H9 (cell line): Measurements from ENCODE around the gene TIAM1. TPM values are rescaled to one million over a fixed set of nuclear protein-coding genes. Genes with fewer than 3 reads are reported as not detected.

ENCODE experiments used
- DNase-seq: peaks from one replicate; pipeline ENCODE4 v3.0.0-alpha.2; 2017
- H2AFZ ChIP-seq: one replicate; pipeline ENCODE4 v1.6.1; 2013; ENCODE audit warnings: mild to moderate bottlenecking, low read length, control low read depth, moderate library complexity
- H2AK5ac ChIP-seq: 2 replicates; pipeline ENCODE4 v1.6.1; 2013; ENCODE audit warnings: low read length, control low read depth, mixed read lengths; ENCODE audit not compliant: insufficient read length
- H2BK120ac ChIP-seq: one replicate; pipeline ENCODE4 v1.6.1; 2013; ENCODE audit warnings: low read depth, mild to moderate bottlenecking, low read length, control low read depth, inconsistent platforms; ENCODE audit not compliant: poor library complexity, severe bottlenecking
- H2BK12ac ChIP-seq: 2 replicates; pipeline ENCODE4 v1.6.1; 2013; ENCODE audit warnings: low read length, control low read depth, mixed read lengths, low read depth; ENCODE audit not compliant: insufficient read length
- H2BK15ac ChIP-seq: 2 replicates; pipeline ENCODE4 v1.6.1; 2013; ENCODE audit warnings: low read depth, low read length, control low read depth
- H2BK20ac ChIP-seq: one replicate; pipeline ENCODE4 v1.6.1; 2013; ENCODE audit warnings: low read depth, mild to moderate bottlenecking, low read length, control low read depth, inconsistent platforms; ENCODE audit not compliant: poor library complexity, severe bottlenecking
- H2BK5ac ChIP-seq: 2 replicates; pipeline ENCODE4 v1.6.1; 2013; ENCODE audit warnings: low read length, control low read depth, mixed read lengths; ENCODE audit not compliant: insufficient read length
- H3K14ac ChIP-seq: 2 replicates; pipeline ENCODE4 v1.6.1; 2013; ENCODE audit warnings: low read length, control low read depth; ENCODE audit not compliant: insufficient read depth
- H3K18ac ChIP-seq: 2 replicates; pipeline ENCODE4 v1.6.1; 2013; ENCODE audit warnings: low read depth, mild to moderate bottlenecking, mixed read lengths, low read length, control low read depth; ENCODE audit not compliant: insufficient read length
- H3K23ac ChIP-seq: 2 replicates; pipeline ENCODE4 v1.6.1; 2013; ENCODE audit warnings: low read length, control low read depth, mixed read lengths, low read depth; ENCODE audit not compliant: insufficient read length
- H3K23me2 ChIP-seq: 2 replicates; pipeline ENCODE4 v1.6.1; 2013; ENCODE audit warnings: low read depth, mild to moderate bottlenecking, mixed read lengths, low read length, control low read depth; ENCODE audit not compliant: insufficient read length, poor library complexity, severe bottlenecking
- H3K27ac ChIP-seq: 2 replicates; pipeline ENCODE4 v1.5.1; 2013; ENCODE audit warnings: low read length, control low read depth, mixed read lengths, low read depth; ENCODE audit not compliant: insufficient read length
- H3K27me3 ChIP-seq: 2 replicates; pipeline ENCODE4 v1.6.1; 2013; ENCODE audit warnings: low read length, control low read depth, inconsistent platforms; ENCODE audit not compliant: insufficient read depth
- H3K4ac ChIP-seq: 2 replicates; pipeline ENCODE4 v1.6.1; 2013; ENCODE audit warnings: low read depth, mild to moderate bottlenecking, control low read depth, inconsistent platforms, low read length, moderate library complexity
- H3K4me1 ChIP-seq: 2 replicates; pipeline ENCODE4 v1.6.1; 2013; ENCODE audit warnings: low read length, control low read depth, inconsistent platforms; ENCODE audit not compliant: insufficient read depth
- H3K4me2 ChIP-seq: 2 replicates; pipeline ENCODE4 v1.6.1; 2013; ENCODE audit warnings: low read length, control low read depth, mixed read lengths; ENCODE audit not compliant: insufficient read length, insufficient read depth
- H3K56ac ChIP-seq: 2 replicates; pipeline ENCODE4 v1.6.1; 2013; ENCODE audit warnings: low read depth, mild to moderate bottlenecking, mixed read lengths, low read length, control low read depth; ENCODE audit not compliant: insufficient read length
- H3K79me1 ChIP-seq: 2 replicates; pipeline ENCODE4 v1.6.1; 2013; ENCODE audit warnings: low read depth, mild to moderate bottlenecking, moderate library complexity, low read length, control low read depth, inconsistent platforms; ENCODE audit not compliant: insufficient read depth, poor library complexity, severe bottlenecking
- H3K79me2 ChIP-seq: 2 replicates; pipeline ENCODE4 v1.6.1; 2013; ENCODE audit warnings: low read length, control low read depth, inconsistent platforms; ENCODE audit not compliant: insufficient read depth
- H3K9ac ChIP-seq: 2 replicates; pipeline ENCODE4 v1.6.1; 2013; ENCODE audit warnings: low read length, control low read depth, mixed read lengths; ENCODE audit not compliant: insufficient read length; ENCODE audit errors: extremely low read depth
- H3K9me3 ChIP-seq: one replicate; pipeline ENCODE4 v1.6.1; 2013; ENCODE audit warnings: low read depth, low read length, inconsistent platforms; ENCODE audit not compliant: control insufficient read depth
- H3T11ph ChIP-seq: one replicate; pipeline ENCODE4 v1.6.1; 2013; ENCODE audit warnings: mild to moderate bottlenecking, low read length, control low read depth, inconsistent platforms
- H4K20me1 ChIP-seq: one replicate; pipeline ENCODE4 v1.6.1; 2013; ENCODE audit not compliant: control insufficient read depth, insufficient read length, insufficient read depth
- H4K5ac ChIP-seq: 2 replicates; pipeline ENCODE4 v1.6.1; 2013; ENCODE audit warnings: low read depth, mild to moderate bottlenecking, mixed read lengths, low read length, control low read depth; ENCODE audit not compliant: insufficient read length
- H4K8ac ChIP-seq: replicated peaks from 2 replicates; pipeline ENCODE4 v1.6.1; 2013; ENCODE audit warnings: low read length, control low read depth, mixed read lengths, low read depth; ENCODE audit not compliant: insufficient read length
- H4K91ac ChIP-seq: 2 replicates; pipeline ENCODE4 v1.6.1; 2013; ENCODE audit warnings: low read depth, mild to moderate bottlenecking, moderate library complexity, mixed read lengths, low read length, control low read depth; ENCODE audit not compliant: insufficient read length
- H3K27ac Mint-ChIP-seq, 3 experiments: 2 replicates in 2 of 3; 3 replicates in 1 of 3; pipeline ENCODE4 v1.8.0; 2020 to 2021; ENCODE audit warnings: mixed read lengths in 3 of 3, mild to moderate bottlenecking in 1 of 3, moderate library complexity in 1 of 3
- H3K27me3 Mint-ChIP-seq: 2 replicates; pipeline ENCODE4 v1.8.0; 2021; ENCODE audit warnings: low read depth, mild to moderate bottlenecking, moderate library complexity, mixed read lengths
- H3K36me3 Mint-ChIP-seq, 3 experiments: 2 replicates in 2 of 3; 3 replicates in 1 of 3; pipeline ENCODE4 v1.8.0; 2020 to 2021; ENCODE audit warnings: low read depth in 3 of 3, mixed read lengths in 3 of 3; ENCODE audit not compliant: insufficient read depth in 1 of 3
- H3K4me1 Mint-ChIP-seq, 2 experiments: 2 replicates each; pipeline ENCODE4 v1.8.0; 2020; ENCODE audit warnings: mixed read lengths in 2 of 2
- H3K4me3 Mint-ChIP-seq, 2 experiments: 2 replicates in 1 of 2; 3 replicates in 1 of 2; pipeline ENCODE4 v1.8.0; 2020 to 2021; ENCODE audit warnings: mild to moderate bottlenecking in 2 of 2, mixed read lengths in 2 of 2, moderate library complexity in 1 of 2
- H3K9me3 Mint-ChIP-seq, 2 experiments: 2 replicates in 1 of 2; 3 replicates in 1 of 2; pipeline ENCODE4 v1.8.0; 2020; ENCODE audit warnings: mild to moderate bottlenecking in 2 of 2, mixed read lengths in 2 of 2, moderate library complexity in 1 of 2
- WGBS: extraction: QIAGEN DNeasy Blood & Tissue Kit; methylation state at CpG from one replicate; pipeline ENCODE4 v1.1.7; 2013; ENCODE audit warnings: missing lambda C conversion rate, low lambda C conversion rate, mixed read lengths; ENCODE audit not compliant: insufficient read length; ENCODE audit errors: extremely low coverage; 5-methylcytosine and 5-hydroxymethylcytosine counted together
- total RNA-seq: library from RNA; stranded (reverse); gene quantifications from 2 replicates; pipeline ENCODE4 v1.2.1, GENCODE V29; 2021
- TF ChIP-seq, protein P1 (sequence below): fragments of 200-600 bp; sonication (generic); conservative IDR thresholded peaks from 3 replicates; pipeline ENCODE4 v1.8.0; 2021; ENCODE audit warnings: antibody characterized with exemption, mild to moderate bottlenecking

Gene TIAM1
- total RNA-seq, 1 experiment from 2014 or later: 23.1 TPM

DNA sequence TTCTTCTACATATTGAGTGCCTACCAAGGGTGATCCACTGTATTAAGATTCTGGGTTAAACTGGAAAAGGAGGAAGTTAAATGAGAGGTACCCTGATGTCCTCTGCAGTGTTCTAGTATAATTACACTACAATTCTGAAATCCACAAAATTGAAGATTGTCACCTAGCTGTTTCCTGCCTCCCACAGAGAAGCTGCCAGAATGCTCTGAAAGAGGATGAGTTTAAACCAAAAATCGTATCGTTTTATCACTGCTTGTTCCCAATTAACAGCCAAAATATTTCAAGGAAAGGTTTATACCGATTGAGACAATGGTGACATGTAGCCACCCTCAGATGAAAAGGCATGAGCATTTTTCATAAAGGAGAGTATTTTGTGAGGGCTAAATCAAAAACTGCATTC, 28.0 kb downstream of the TIAM1 start:
- Mint-ChIP-seq H3K27ac (no peak overlapping the region), H3K36me3 (no peaks in the 10 kb centered on the region; a peak in 2 of 7 replicates), H3K4me1 (peaks cover 7 to 14% of the 10 kb centered on the region in 2 experiments), H3K9me3 (no peaks in the 10 kb centered on the region), H3K27me3 (no peaks in the 10 kb centered on the region), H3K4me3 (no peak overlapping the region)
- no peak overlapping the region for H2BK5ac ChIP-seq
- no peak overlapping the region for H4K91ac ChIP-seq
- H4K8ac ChIP-seq: no peak overlapping the region
- H3K79me2 ChIP-seq: no peaks in the 10 kb centered on the region
- no peak overlapping the region for H3K18ac ChIP-seq
- no peak overlapping the region for H2AK5ac ChIP-seq
- H2BK12ac ChIP-seq: no peak overlapping the region
- no peak overlapping the region for H3K56ac ChIP-seq
- no peak overlapping the region for H3K23ac ChIP-seq
- no peak overlapping the region for H4K5ac ChIP-seq
- no peak overlapping the region for H3K9ac ChIP-seq
- H3K4me2 ChIP-seq: no peak overlapping the region
- no peak overlapping the region for H3T11ph ChIP-seq
- no peak overlapping the region for H2BK15ac ChIP-seq
- no peak overlapping the region for H2BK20ac ChIP-seq
- no peak overlapping the region for H3K14ac ChIP-seq
- no CpG with 5 or more reads among the region's 3 CpGs for WGBS
- H3K23me2 ChIP-seq: no peaks in the 10 kb centered on the region
- H3K27ac ChIP-seq: no peak overlapping the region
- no peaks in the 10 kb centered on the region for H4K20me1 ChIP-seq
- DNase-seq: no peak
- H3K4me1 ChIP-seq: peaks cover 5% of the 10 kb centered on the region; the same call in 1 of the 2 replicates
- no peaks in the 10 kb centered on the region for H3K79me1 ChIP-seq
- TF ChIP-seq, protein P1, sequence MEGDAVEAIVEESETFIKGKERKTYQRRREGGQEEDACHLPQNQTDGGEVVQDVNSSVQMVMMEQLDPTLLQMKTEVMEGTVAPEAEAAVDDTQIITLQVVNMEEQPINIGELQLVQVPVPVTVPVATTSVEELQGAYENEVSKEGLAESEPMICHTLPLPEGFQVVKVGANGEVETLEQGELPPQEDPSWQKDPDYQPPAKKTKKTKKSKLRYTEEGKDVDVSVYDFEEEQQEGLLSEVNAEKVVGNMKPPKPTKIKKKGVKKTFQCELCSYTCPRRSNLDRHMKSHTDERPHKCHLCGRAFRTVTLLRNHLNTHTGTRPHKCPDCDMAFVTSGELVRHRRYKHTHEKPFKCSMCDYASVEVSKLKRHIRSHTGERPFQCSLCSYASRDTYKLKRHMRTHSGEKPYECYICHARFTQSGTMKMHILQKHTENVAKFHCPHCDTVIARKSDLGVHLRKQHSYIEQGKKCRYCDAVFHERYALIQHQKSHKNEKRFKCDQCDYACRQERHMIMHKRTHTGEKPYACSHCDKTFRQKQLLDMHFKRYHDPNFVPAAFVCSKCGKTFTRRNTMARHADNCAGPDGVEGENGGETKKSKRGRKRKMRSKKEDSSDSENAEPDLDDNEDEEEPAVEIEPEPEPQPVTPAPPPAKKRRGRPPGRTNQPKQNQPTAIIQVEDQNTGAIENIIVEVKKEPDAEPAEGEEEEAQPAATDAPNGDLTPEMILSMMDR: no peak
- H3K27me3 ChIP-seq: no peaks in the 10 kb centered on the region
- H2BK120ac ChIP-seq: no peak overlapping the region
- no peaks in the 10 kb centered on the region for H3K9me3 ChIP-seq
- no peak overlapping the region for H3K4ac ChIP-seq
- no peak overlapping the region for H2AFZ ChIP-seq
